GM12875 (cell line): Measurements from ENCODE around the gene GPR78.

Experiments used
- H3K4me3 ChIP-seq: one replicate; pipeline ENCODE4 v1.5.1; 2011; ENCODE audit warnings: low read depth, low read length, control low read depth
- TF ChIP-seq, protein P1 (sequence below): IDR thresholded peaks from 2 replicates; pipeline ENCODE4 v1.5.1; 2011; ENCODE audit warnings: low read depth, mild to moderate bottlenecking, control low read depth, inconsistent platforms, low read length, moderate library complexity, borderline replicate concordance; ENCODE audit not compliant: insufficient read depth

The GPR78 gene

GRCh38 chr4:8606476-8606875 is 26.3 kb downstream of the GPR78 start:
- H3K4me3 ChIP-seq: no peak overlapping the region
- TF ChIP-seq, protein P1, sequence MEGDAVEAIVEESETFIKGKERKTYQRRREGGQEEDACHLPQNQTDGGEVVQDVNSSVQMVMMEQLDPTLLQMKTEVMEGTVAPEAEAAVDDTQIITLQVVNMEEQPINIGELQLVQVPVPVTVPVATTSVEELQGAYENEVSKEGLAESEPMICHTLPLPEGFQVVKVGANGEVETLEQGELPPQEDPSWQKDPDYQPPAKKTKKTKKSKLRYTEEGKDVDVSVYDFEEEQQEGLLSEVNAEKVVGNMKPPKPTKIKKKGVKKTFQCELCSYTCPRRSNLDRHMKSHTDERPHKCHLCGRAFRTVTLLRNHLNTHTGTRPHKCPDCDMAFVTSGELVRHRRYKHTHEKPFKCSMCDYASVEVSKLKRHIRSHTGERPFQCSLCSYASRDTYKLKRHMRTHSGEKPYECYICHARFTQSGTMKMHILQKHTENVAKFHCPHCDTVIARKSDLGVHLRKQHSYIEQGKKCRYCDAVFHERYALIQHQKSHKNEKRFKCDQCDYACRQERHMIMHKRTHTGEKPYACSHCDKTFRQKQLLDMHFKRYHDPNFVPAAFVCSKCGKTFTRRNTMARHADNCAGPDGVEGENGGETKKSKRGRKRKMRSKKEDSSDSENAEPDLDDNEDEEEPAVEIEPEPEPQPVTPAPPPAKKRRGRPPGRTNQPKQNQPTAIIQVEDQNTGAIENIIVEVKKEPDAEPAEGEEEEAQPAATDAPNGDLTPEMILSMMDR: no peak

GRCh38 chr4:8606966-8607365 is 26.8 kb downstream of the GPR78 start:
- H3K4me3 ChIP-seq: no peak overlapping the region
- TF ChIP-seq, protein P1: no peak

GRCh38 chr4:8607603-8608481 is 27.6 kb downstream of the GPR78 start:
- TF ChIP-seq, protein P1: peak; percentile 98
- H3K4me3 ChIP-seq: no peak overlapping the region

DNA sequence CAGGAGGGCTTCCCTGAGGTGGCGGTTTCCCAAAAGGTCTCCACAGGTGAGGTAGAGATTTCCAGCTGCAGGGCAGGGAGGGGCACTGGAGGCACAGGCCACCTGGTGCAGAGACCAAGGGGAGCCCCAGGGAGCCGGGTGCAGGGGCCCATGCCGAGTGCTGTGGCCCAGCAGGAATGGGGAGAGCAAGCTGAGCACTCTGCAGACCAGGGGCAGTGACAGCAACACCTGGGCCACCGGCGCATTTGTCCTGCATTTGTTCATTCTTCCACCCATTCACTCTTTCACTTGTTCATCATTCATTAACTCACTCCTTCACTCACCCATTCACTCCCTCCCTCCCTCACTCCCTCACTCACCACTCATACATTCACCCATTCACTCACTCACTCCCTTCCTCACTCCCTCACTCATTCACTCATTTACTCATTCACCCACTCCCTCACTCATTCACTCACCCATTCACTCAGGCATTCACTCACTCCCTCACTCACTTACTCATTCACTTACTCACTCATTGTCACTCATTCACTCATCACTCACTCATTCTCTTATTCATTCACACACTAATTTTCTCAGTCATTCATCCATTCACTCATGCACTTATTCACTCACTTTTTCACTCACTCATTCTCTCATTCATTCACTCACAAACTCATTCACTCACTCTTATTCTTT is 28.7 kb downstream of the GPR78 start:
- TF ChIP-seq, protein P1: no peak
- H3K4me3 ChIP-seq: no peak overlapping the region

GRCh38 chr4:8609406-8609805 is 29.2 kb downstream of the GPR78 start:
- TF ChIP-seq, protein P1: no peak
- no peak overlapping the region for H3K4me3 ChIP-seq

- TF ChIP-seq, protein P1: no peak
- H3K4me3 ChIP-seq: no peak overlapping the region
Measured at GRCh38 chr4:8609824-8610350, 29.7 kb downstream of the GPR78 start.
